Neural cell (in vitro differentiated cells): ENCODE measurements around the gene DNAJC18. TPM values are rescaled to one million over a fixed set of nuclear protein-coding genes. Genes with fewer than 3 reads are reported as not detected.

ENCODE experiments used
- H2AFZ ChIP-seq: fragments of 200-600, 300-800 bp; sonication (generic), shearing (Covaris generic); 2 replicates; pipeline ENCODE4 v1.6.0; 2014; ENCODE audit warnings: low read depth, mild to moderate bottlenecking, antibody characterized with exemption, low read length, moderate library complexity
- H3F3A ChIP-seq: fragments of 200-600 bp; shearing (Covaris generic); 2 replicates; pipeline ENCODE4 v1.6.1; 2016; ENCODE audit warnings: mild to moderate bottlenecking, moderate library complexity, mixed read lengths, antibody characterized with exemption, low read length; ENCODE audit not compliant: insufficient read depth, poor library complexity, severe bottlenecking
- H3K27ac ChIP-seq: fragments of 200-600, 300-800 bp; sonication (generic), shearing (Covaris generic); 2 replicates; pipeline ENCODE4 v1.5.1; 2014; ENCODE audit warnings: mild to moderate bottlenecking, low read length, moderate library complexity
- H3K27me3 ChIP-seq: fragments of 300-800, 200-600 bp; sonication (generic), shearing (Covaris generic); 2 replicates; pipeline ENCODE4 v1.6.0; 2014; ENCODE audit warnings: mild to moderate bottlenecking, low read depth, low read length, moderate library complexity; ENCODE audit not compliant: insufficient read depth
- H3K36me3 ChIP-seq: fragments of 300-800, 200-600 bp; sonication (generic), shearing (Covaris generic); 2 replicates; pipeline ENCODE4 v1.5.1; 2014; ENCODE audit warnings: mild to moderate bottlenecking, antibody characterized with exemption, low read length, moderate library complexity; ENCODE audit not compliant: insufficient read depth
- H3K4me2 ChIP-seq: fragments of 300-800, 200-600 bp; sonication (generic), shearing (Covaris generic); 2 replicates; pipeline ENCODE4 v1.6.0; 2014; ENCODE audit warnings: mild to moderate bottlenecking, low read length
- H3K4me3 ChIP-seq: fragments of 300-800, 200-600 bp; sonication (generic), shearing (Covaris generic); 2 replicates; pipeline ENCODE4 v1.5.1; 2014; ENCODE audit warnings: mild to moderate bottlenecking, low read length, moderate library complexity
- H3K79me2 ChIP-seq: fragments of 200-600 bp; shearing (Covaris generic); replicated peaks from 2 replicates; pipeline ENCODE4 v1.6.0; 2014; ENCODE audit warnings: mild to moderate bottlenecking, low read length, moderate library complexity; ENCODE audit not compliant: insufficient read depth
- H3K9ac ChIP-seq: fragments of 300-800, 200-600 bp; sonication (generic), shearing (Covaris generic); 2 replicates; pipeline ENCODE4 v1.6.1; 2016; ENCODE audit warnings: mild to moderate bottlenecking, low read length, mixed read lengths
- H3K9me2 ChIP-seq: fragments of 200-600 bp; shearing (Covaris generic); 2 replicates; pipeline ENCODE4 v1.6.1; 2016; ENCODE audit warnings: mild to moderate bottlenecking, low read length, mixed read lengths; ENCODE audit not compliant: insufficient read depth
- H3K9me3 ChIP-seq: fragments of 200-600, 300-800 bp; sonication (generic), shearing (Covaris generic); 2 replicates; pipeline ENCODE4 v1.6.1; 2016; ENCODE audit warnings: mild to moderate bottlenecking, mixed run types, low read length, moderate library complexity, mixed read lengths
- H4K20me1 ChIP-seq: fragments of 200-600 bp; shearing (Covaris generic); 2 replicates; pipeline ENCODE4 v1.6.1; 2016; ENCODE audit warnings: mild to moderate bottlenecking, mixed run types; ENCODE audit not compliant: insufficient read depth
- CTCF ChIP-seq: fragments of 450-650 bp; IDR thresholded peaks from 2 replicates; pipeline ENCODE4 v1.5.1; 2014; ENCODE audit warnings: antibody characterized with exemption, mild to moderate bottlenecking, moderate library complexity; ENCODE audit not compliant: poor library complexity, severe bottlenecking
- EP300 ChIP-seq: fragments of 450-650 bp; conservative IDR thresholded peaks from 2 replicates; pipeline ENCODE4 v1.6.1; 2014; ENCODE audit warnings: antibody characterized with exemption, mild to moderate bottlenecking, moderate library complexity; ENCODE audit not compliant: poor library complexity, severe bottlenecking
- EZH2 ChIP-seq: fragments of 200-600, 300-800 bp; shearing (Covaris generic), sonication (generic); IDR thresholded peaks from 2 replicates; pipeline ENCODE4 v1.6.1; 2014; ENCODE audit warnings: antibody characterized with exemption, low read length, borderline replicate concordance, mild to moderate bottlenecking; ENCODE audit not compliant: insufficient read depth, poor library complexity, severe bottlenecking
- MXI1 ChIP-seq: fragments of 450-650 bp; conservative IDR thresholded peaks from 2 replicates; pipeline ENCODE4 v1.6.1; 2014; ENCODE audit warnings: antibody characterized with exemption, mild to moderate bottlenecking; ENCODE audit not compliant: poor library complexity, severe bottlenecking
- POLR2AphosphoS5 ChIP-seq: IDR thresholded peaks from 2 replicates; pipeline ENCODE4 v1.6.1; 2012
- RAD21 ChIP-seq: fragments of 450-650 bp; conservative IDR thresholded peaks from 2 replicates; pipeline ENCODE4 v1.6.1; 2014; ENCODE audit warnings: antibody characterized with exemption, mild to moderate bottlenecking, moderate library complexity
- REST ChIP-seq: IDR thresholded peaks from 2 replicates; pipeline ENCODE4 v1.6.1; 2012; ENCODE audit warnings: borderline replicate concordance
- SMC3 ChIP-seq: fragments of 450-650 bp; conservative IDR thresholded peaks from 2 replicates; pipeline ENCODE4 v1.6.1; 2014; ENCODE audit warnings: antibody characterized with exemption, mild to moderate bottlenecking, moderate library complexity; ENCODE audit not compliant: poor library complexity
- TAF1 ChIP-seq: IDR thresholded peaks from 2 replicates; pipeline ENCODE4 v1.6.1; 2012; ENCODE audit warnings: low read depth
- polyA plus RNA-seq: library from polyadenylated mRNA; depleted of rRNA; stranded (reverse); fragments of >200 nt; gene quantifications from 2 replicates; pipeline ENCODE4 v1.2.3, GENCODE V29; 2014

The DNAJC18 gene
- polyA plus RNA-seq, 1 donor from 2014 or later: 44.4 TPM

- Histone ChIP-seq H3K9me3 (no peaks in the 10 kb centered on the region), H3K4me2 (no peak overlapping the region), H4K20me1 (no peaks in the 10 kb centered on the region), H3K9ac (no peak overlapping the region), H2AFZ (no peak overlapping the region), H3F3A (no peaks in the 10 kb centered on the region), H3K79me2 (no peaks in the 10 kb centered on the region), H3K9me2 (no peaks in the 10 kb centered on the region), H3K27ac (no peak overlapping the region), H3K4me3 (no peak overlapping the region), H3K27me3 (no peaks in the 10 kb centered on the region), H3K36me3 (no peaks in the 10 kb centered on the region)
- TF ChIP-seq POLR2AphosphoS5 (no peak), RAD21 (no peak), EZH2 (no peak), EP300 (no peak), MXI1 (no peak), SMC3 (no peak), CTCF (no peak), REST (no peak), TAF1 (no peak)
These were observed 53.3 kb downstream of the DNAJC18 start for GRCh38 chr5:139386050-139386438.

- Histone ChIP-seq H3K4me3 (no peak overlapping the region), H3K27me3 (no peaks in the 10 kb centered on the region), H3K4me2 (no peak overlapping the region), H3K9me2 (no peaks in the 10 kb centered on the region), H3K9ac (no peak overlapping the region), H3K9me3 (no peaks in the 10 kb centered on the region), H2AFZ (no peak overlapping the region), H3K79me2 (no peaks in the 10 kb centered on the region), H4K20me1 (no peaks in the 10 kb centered on the region), H3K27ac (no peak overlapping the region), H3F3A (no peaks in the 10 kb centered on the region), H3K36me3 (no peaks in the 10 kb centered on the region)
- TF ChIP-seq REST: no peak
- TF ChIP-seq POLR2AphosphoS5: no peak
- TF ChIP-seq CTCF: no peak
- TF ChIP-seq EZH2: no peak
- TF ChIP-seq MXI1: no peak
These were observed 54.0 kb downstream of the DNAJC18 start for GRCh38 chr5:139385061-139386049.
